Stimulated activated CD8-positive, alpha-beta memory T cell treated with anti-CD3 and anti-CD28 coated beads, Interleukin-4, amount 100 ng/mL, for 48 hours (primary cell): ENCODE data around the gene KBTBD12.

Source experiments
- DNase-seq: peaks from one replicate; pipeline ENCODE4 v3.0.0-alpha.2; 2020

Gene KBTBD12

GRCh38 chr3:127955728-127956127 is 40.7 kb downstream of the KBTBD12 start:
- DNase-seq = no peak

DNA sequence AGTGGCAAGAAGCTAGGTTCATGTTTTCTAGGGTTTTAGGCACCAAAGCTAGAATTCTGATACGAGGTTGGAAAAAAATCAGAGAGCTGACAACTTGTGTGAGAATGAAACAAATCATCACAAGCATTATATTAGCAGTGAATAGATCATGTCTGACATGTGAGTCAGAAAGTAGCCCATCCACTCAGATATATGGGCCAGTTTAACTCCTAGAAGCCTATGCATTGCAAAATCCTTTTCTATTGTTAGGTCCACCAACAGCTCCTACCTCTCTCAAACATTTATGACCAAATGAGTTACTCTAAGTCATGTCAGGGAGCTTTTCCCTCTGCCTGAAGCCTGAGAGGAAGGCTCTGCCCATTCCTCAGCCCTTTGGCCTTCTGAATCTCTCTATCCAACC is 44.0 kb downstream of the KBTBD12 start:
- no peak for DNase-seq

DNA sequence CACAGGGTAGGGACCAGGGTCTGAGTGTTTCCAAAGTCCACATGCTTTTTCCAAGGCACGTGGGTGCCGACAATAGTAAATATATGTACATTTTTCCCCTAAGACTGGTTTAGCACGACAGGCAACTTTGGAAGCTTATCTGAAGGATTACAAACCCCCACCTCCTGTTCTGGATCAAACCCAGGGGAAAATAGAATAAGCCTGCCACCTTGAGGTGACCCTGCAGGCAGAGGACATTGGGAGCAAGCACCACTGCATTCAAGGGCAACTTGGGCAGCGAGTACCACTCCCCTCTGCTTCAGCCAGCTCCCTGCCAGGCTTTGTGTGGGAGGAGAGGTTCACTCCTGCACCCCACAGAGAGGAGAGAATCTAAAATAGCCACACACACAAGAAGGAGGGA is 44.8 kb downstream of the KBTBD12 start:
- DNase-seq = no peak

GRCh38 chr3:127960421-127960965 is 45.5 kb downstream of the KBTBD12 start:
- DNase-seq = no peak

DNA sequence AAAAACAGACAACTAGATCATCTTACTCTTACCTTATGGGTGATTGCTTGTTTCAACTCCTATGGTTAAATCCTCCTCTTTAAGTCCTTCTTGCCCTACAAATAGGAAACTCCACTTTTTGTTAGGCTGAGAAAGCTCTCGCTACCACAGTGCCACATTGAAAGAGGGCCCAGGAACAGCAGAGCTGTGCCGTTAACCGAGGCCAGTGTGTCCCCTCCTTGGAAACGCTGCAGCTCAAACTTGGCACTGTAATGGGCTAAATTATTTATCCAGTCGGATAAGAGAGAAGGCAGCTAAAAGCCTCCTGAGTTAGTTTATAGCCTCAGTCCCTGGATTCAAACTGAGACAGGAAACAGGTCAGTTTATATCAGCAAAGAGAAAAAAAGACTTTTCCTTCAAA is 46.1 kb downstream of the KBTBD12 start:
- no peak for DNase-seq

DNA sequence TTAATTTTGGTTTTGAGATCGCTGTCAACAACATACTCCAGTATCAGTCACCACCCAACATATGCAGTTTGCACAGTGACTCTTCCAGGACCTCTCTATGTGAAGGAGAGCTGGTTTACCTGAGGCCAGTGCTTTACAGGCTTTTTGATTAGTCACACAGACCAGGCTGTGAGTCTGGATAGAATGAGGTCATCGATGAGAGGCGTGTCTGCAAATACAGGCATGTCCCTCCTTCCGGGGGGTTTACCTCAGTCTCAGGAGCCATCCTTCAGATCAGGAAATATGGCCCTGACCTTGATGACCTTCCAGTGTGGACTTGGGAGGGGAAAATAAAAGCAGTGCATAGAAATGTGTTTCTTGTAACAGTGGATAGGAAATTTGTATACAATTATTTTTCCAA is 46.9 kb downstream of the KBTBD12 start:
- DNase-seq = no peak

DNA sequence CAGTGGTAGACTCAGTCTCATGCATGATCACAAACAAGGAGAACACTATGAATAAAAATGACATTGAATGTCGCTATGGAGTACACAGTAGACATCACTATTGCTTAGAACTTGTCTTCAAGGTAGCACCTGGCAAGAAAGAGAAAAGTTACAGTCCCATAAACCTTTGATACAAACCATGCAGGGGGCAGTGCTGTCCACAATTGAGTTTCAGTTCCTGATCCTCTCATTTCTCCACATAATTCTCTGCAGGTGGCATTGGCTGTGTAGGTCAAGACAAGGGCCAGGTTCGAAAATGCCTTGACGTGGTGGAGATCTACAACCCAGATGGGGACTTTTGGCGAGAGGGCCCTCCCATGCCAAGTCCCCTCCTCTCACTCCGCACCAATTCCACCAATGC is 47.9 kb downstream of the KBTBD12 start:
- DNase-seq = no peak

DNA sequence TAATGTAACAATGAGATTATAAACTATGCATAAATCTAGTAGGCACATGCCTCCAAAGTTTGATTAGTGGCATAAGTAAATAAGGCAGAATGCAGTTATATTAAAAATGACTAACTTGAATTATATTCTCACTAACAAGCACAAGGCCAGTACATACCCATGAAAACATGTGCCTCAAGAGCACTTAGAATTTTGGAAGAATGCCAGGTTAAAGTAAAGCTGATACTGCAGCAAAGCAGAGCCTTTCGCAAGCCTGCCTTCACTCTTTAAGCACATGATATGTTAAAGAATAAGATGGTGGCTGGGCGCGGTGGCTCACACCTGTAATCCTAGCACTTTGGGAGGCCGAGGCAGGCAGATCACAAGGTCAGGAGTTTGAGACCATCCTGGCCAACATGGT is 49.0 kb downstream of the KBTBD12 start:
- no peak for DNase-seq

DNA sequence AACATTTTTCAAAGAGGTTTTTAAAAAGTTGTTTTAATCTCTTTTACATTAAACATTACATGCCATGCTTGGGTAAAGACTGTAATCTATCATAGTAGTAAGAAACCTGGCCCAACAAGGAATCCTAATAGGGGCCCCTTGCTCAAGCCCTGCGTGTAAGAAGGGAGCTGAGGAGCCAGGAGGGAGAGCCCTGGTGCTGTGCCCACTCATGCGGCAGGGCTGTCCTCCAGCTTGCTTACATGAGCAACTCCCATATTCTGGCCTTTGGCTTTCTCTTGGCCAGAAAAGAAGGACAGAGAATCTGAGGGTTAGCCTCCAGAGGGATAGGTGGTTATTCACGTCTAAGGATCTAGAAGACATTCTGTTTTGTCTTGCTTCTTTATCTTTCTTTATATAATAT is 49.8 kb downstream of the KBTBD12 start:
- DNase-seq = no peak

DNA sequence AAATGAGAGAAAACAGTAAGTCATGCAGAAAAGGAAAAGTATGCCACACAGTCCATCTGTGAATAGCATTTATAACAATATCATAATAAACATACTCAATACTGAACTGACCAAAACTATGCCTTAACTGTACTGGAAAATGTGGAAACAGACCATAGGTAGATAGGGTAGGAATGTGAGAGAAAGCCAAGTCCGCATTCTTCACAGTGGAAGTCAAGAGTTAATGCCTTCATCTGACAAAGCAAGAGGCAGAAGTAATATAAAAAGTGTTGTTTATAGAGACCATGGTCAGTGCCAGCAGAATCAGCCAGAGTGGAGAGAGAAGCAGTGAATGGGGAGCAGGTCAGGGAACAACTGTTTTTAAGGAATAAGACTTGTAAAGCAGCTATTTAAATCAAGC is 52.3 kb downstream of the KBTBD12 start:
- DNase-seq = no peak

GRCh38 chr3:127970966-127971592 is 56.0 kb downstream of the KBTBD12 start:
- DNase-seq = no peak

- DNase-seq = no peak
These were observed 59.2 kb downstream of the KBTBD12 start for GRCh38 chr3:127974226-127974625.

- DNase-seq = no peak
These were observed 60.4 kb downstream of the KBTBD12 start for GRCh38 chr3:127975153-127976029.

DNA sequence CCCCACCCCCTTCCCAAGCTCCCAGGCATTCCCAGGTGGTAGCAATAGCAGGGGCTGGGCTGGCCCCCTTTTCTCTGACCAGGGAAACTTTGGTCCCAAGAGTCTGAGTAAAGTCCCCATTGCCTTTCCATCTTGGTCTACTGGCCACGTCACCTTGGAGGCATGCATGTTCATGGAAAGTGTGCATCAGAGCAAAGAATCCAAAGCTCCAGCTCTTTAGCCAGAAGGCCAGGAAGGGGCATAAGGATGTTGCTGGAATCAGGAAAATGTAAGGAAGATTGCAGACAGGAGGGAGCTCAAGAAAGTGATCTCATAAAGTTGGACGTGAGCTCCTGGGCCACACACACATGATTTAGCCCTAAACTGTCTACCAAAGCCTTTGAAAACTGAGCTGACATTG is 63.6 kb downstream of the KBTBD12 start:
- no peak for DNase-seq

DNA sequence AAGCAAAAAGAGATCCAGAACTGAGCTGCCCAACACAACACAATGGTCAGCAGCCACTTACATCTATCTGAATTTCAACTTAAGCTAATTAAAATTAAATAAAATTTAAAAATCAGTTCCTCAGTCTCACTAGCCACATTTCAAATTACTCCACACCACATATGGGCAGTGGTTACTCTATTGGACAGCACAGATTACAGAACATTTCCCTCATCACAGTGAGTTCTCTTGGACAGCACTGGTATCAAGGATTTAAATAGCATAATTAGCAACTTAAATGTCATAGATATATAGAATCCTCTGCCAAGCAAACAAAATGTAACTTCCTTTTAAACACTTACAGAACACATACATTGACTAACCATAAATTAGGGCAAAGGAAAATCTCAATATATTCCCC is 64.4 kb downstream of the KBTBD12 start:
- no peak for DNase-seq

- no peak for DNase-seq
These were observed 66.1 kb downstream of the KBTBD12 start for GRCh38 chr3:127981097-127981496.

GRCh38 chr3:127982155-127982554 is 67.1 kb downstream of the KBTBD12 start:
- no peak for DNase-seq

GRCh38 chr3:127984241-127984975 is 69.4 kb downstream of the KBTBD12 start:
- DNase-seq = no peak

GRCh38 chr3:127985216-127985615 is 70.2 kb downstream of the KBTBD12 start:
- DNase-seq = no peak

GRCh38 chr3:127985655-127986225 is 70.7 kb downstream of the KBTBD12 start:
- DNase-seq = no peak

DNA sequence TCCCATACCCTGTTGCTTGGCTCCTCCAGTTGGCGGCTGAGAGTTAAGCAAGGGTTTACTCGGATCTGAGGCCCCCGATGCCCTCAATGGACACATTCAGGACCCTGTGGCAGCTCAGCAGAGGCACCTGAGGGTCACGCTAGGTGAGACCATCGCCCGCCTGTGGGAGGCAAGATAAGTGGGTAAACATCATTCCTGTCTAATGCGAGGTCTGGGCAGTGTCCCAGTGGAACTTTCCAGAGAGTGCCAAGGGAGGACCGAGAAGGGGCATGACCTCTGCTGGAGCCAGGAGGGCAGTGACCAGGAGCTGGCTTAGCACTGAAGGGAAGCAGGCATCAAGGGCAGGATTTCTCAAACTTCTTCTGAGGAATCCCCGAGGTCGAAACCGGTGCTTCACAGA is 71.8 kb downstream of the KBTBD12 start:
- DNase-seq = no peak

DNA sequence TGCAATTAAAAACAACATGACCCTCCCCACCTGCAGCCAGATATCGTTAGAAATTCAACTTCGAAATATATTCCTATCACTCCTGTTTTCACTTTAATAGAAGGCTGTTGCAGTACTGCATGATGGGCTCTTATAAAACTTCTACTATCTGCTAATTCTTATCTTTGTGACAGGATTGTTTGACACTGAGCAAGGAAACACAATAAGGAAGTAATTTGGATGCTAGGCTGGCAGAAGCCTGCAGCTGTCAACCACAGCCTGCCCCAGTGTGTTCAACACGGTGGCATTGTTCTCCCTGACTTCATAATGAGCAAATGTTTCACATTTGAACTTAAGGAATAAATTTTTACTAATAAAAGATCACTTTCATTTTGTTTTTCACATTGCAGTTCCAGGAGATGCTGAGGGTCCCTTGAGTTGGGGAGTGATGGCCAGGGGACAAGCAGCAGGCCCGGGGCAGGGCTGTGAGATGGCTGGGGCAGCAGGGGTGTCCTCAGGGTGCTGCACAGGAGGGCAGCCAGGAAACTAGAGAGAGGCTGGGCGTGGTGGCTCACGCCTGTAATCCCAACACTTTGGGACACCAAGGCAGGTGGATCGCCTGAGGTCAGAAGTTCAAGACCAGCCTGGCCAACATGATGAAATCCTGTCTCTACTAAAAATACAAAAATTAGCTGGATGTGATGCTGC is 72.4 kb downstream of the KBTBD12 start:
- no peak for DNase-seq
